IMR-90 (cell line): ENCODE measurements around the gene EEPD1. TPM values are rescaled to one million over a fixed set of nuclear protein-coding genes. Genes with fewer than 3 reads are reported as not detected.

ENCODE experiments used
- ATAC-seq: fragments of 200-7000 bp; cut with Tn5 transposase; 2 replicates; pipeline ENCODE4 v1.9.1; 2020; ENCODE audit warnings: low read depth, mild to moderate bottlenecking, moderate library complexity
- BruUV-seq: library from RNA; stranded (reverse); fragments of 400-500 nt; replicated peaks from 2 replicates; lab custom pipeline; 2021; lab: Mats Ljungman, UMichigan
- CTCF ChIA-PET: fragments of 300-600 bp; formaldehyde crosslinking; extraction: SDS; loops from one replicate; lab custom pipeline; 2021; ENCODE audit warnings: antibody characterized with exemption; lab: Yijun Ruan, JAX
- POLR2A ChIA-PET: fragments of 300-600 bp; sonication (Branson Sonifier 250); formaldehyde crosslinking; loops from one replicate; lab custom pipeline; 2022; ENCODE audit warnings: antibody characterized with exemption; ENCODE audit not compliant: unreplicated experiment; lab: Charles Lee
- DNase-seq: peaks from one replicate; pipeline ENCODE4 v3.0.0; 2013
- H2AFZ ChIP-seq: replicated peaks from 2 replicates; pipeline ENCODE3; 2013; ENCODE audit warnings: low read length, mild to moderate bottlenecking; ENCODE audit not compliant: poor library complexity
- H2AK5ac ChIP-seq: 2 replicates; pipeline ENCODE4 v1.6.1; 2013; ENCODE audit warnings: low read depth, low read length, inconsistent platforms
- H2AK9ac ChIP-seq: replicated peaks from 2 replicates; pipeline ENCODE3; 2013; ENCODE audit warnings: mild to moderate bottlenecking, low read depth, low read length, moderate library complexity; ENCODE audit not compliant: poor library complexity
- H2BK120ac ChIP-seq: 2 replicates; pipeline ENCODE4 v1.6.1; 2013; ENCODE audit warnings: low read depth, low read length, inconsistent platforms
- H2BK15ac ChIP-seq: 3 replicates; pipeline ENCODE4 v1.6.1; 2013; ENCODE audit warnings: low read depth, low read length, inconsistent platforms
- H2BK20ac ChIP-seq: 2 replicates; pipeline ENCODE4 v1.6.1; 2013; ENCODE audit warnings: low read depth, mild to moderate bottlenecking, inconsistent platforms, low read length, moderate library complexity
- H2BK5ac ChIP-seq: 2 replicates; pipeline ENCODE4 v1.6.1; 2013; ENCODE audit warnings: mild to moderate bottlenecking, low read depth, low read length, inconsistent platforms; ENCODE audit not compliant: poor library complexity, severe bottlenecking
- H3K14ac ChIP-seq: replicated peaks from 2 replicates; pipeline ENCODE4 v1.6.1; 2013; ENCODE audit warnings: low read depth, low read length, inconsistent platforms
- H3K18ac ChIP-seq: 2 replicates; pipeline ENCODE4 v1.6.1; 2013; ENCODE audit warnings: low read depth, low read length, control low read depth
- H3K23ac ChIP-seq: 2 replicates; pipeline ENCODE4 v1.6.1; 2013; ENCODE audit warnings: low read depth, low read length, inconsistent platforms
- H3K27ac ChIP-seq: 2 replicates; pipeline ENCODE4 v1.5.1; 2013; ENCODE audit warnings: mild to moderate bottlenecking, control low read depth, low read length; ENCODE audit not compliant: insufficient read depth
- H3K27me3 ChIP-seq: 2 replicates; pipeline ENCODE4 v1.6.1; 2013; ENCODE audit warnings: low read length; ENCODE audit not compliant: control insufficient read depth, insufficient read depth
- H3K36me3 ChIP-seq: 2 replicates; pipeline ENCODE4 v1.6.1; 2013; ENCODE audit warnings: low read length, mixed read lengths; ENCODE audit not compliant: control insufficient read depth, insufficient read depth
- H3K4ac ChIP-seq: 2 replicates; pipeline ENCODE4 v1.6.1; 2013; ENCODE audit warnings: low read depth, low read length, inconsistent platforms
- H3K4me1 ChIP-seq: 2 replicates; pipeline ENCODE4 v1.6.1; 2013; ENCODE audit warnings: low read length, mixed read lengths; ENCODE audit not compliant: control insufficient read depth, insufficient read depth
- H3K4me2 ChIP-seq: 2 replicates; pipeline ENCODE4 v1.6.1; 2013; ENCODE audit warnings: low read depth, mild to moderate bottlenecking, control low read depth, low read length, moderate library complexity
- H3K4me3 ChIP-seq: 2 replicates; pipeline ENCODE4 v1.5.1; 2013; ENCODE audit warnings: low read depth, mild to moderate bottlenecking, control low read depth, low read length, moderate library complexity; ENCODE audit not compliant: insufficient read depth
- H3K56ac ChIP-seq: 2 replicates; pipeline ENCODE4 v1.6.1; 2013; ENCODE audit warnings: low read length, inconsistent platforms; ENCODE audit not compliant: insufficient read depth; ENCODE audit errors: extremely low read depth
- H3K79me1 ChIP-seq, 2 experiments: 2 replicates each; pipeline ENCODE4 v1.6.1; 2013; ENCODE audit warnings: low read length in 2 of 2, inconsistent platforms in 1 of 2, low read depth in 1 of 2
- H3K9ac ChIP-seq: 2 replicates; pipeline ENCODE4 v1.6.1; 2013; ENCODE audit warnings: low read depth, low read length, control low read depth
- H3K9me1 ChIP-seq: 2 replicates; pipeline ENCODE4 v1.6.1; 2013; ENCODE audit warnings: low read length, inconsistent platforms; ENCODE audit not compliant: insufficient read depth
- H3K9me3 ChIP-seq: 2 replicates; pipeline ENCODE4 v1.6.1; 2013; ENCODE audit warnings: low read length; ENCODE audit not compliant: control insufficient read depth, insufficient read depth
- H4K20me1 ChIP-seq: 2 replicates; pipeline ENCODE4 v1.6.1; 2013; ENCODE audit warnings: low read length, inconsistent platforms; ENCODE audit not compliant: insufficient read depth
- H4K5ac ChIP-seq: 2 replicates; pipeline ENCODE4 v1.6.1; 2013; ENCODE audit warnings: mild to moderate bottlenecking, low read depth, low read length, control low read depth
- H4K8ac ChIP-seq, 2 experiments: 2 replicates each; pipeline ENCODE4 v1.6.1; 2013; ENCODE audit warnings: low read depth in 2 of 2, low read length in 2 of 2, control low read depth in 1 of 2, inconsistent platforms in 1 of 2
- H4K91ac ChIP-seq: 2 replicates; pipeline ENCODE4 v1.6.1; 2013; ENCODE audit warnings: low read depth, low read length, inconsistent platforms; ENCODE audit not compliant: insufficient read depth
- MAFK ChIP-seq: IDR thresholded peaks from 2 replicates; pipeline ENCODE4 v1.6.1; 2012; ENCODE audit warnings: low read depth, low read length, improper control_type of control experiment
- NFE2L2 ChIP-seq: fragments of 150-350 bp; IDR thresholded peaks from 2 replicates; pipeline ENCODE4 v1.6.1; 2016; ENCODE audit warnings: low read depth, mild to moderate bottlenecking, low read length
- SMC3 ChIP-seq: fragments of 150-350 bp; IDR thresholded peaks from 2 replicates; pipeline ENCODE4 v1.6.1; 2016; ENCODE audit warnings: low read depth, mild to moderate bottlenecking, antibody characterized with exemption, low read length, moderate library complexity
- WGBS, 2 experiments: methylation state at CpG; one replicate each; pipeline versions ENCODE4 v1.1.5 to v1.1.7; 2013; ENCODE audit warnings: missing lambda C conversion rate in 2 of 2; ENCODE audit not compliant: insufficient read length in 1 of 2; ENCODE audit errors: extremely low coverage in 2 of 2; 5-methylcytosine and 5-hydroxymethylcytosine counted together
- dilution Hi-C: fragments of 300-500 bp; cut with HindIII; formaldehyde crosslinking; loops from one replicate; pipeline ENCODE4 v1.14.3; 2018; ENCODE audit warnings: low sequenced_read_pairs; ENCODE audit not compliant: unreplicated experiment
- in situ Hi-C: fragments of 300-500 bp; cut with MboI; formaldehyde crosslinking; loops from 3 replicates; pipeline ENCODE4 v1.14.3; 2019; ENCODE audit warnings: low sequenced_read_pairs, inconsistent platforms, mixed read lengths
- intact Hi-C: fragments of 100-400 bp; cut with micrococcal nuclease; formaldehyde crosslinking; loops from 2 replicates; pipeline ENCODE4 v1.10.0; 2022
- polyA plus RNA-seq, 3 experiments: library from polyadenylated mRNA; depleted of rRNA; stranded (reverse); fragments of >200 nt; gene quantifications; 2 replicates each; pipeline ENCODE4 v1.2.3, GENCODE V29; 2012; ENCODE audit warnings: low replicate concordance in 1 of 3
- total RNA-seq: library from RNA; depleted of rRNA; stranded (reverse); fragments of >200 nt; gene quantifications from 2 replicates; pipeline ENCODE4 v1.2.3, GENCODE V29; 2012

EEPD1 gene
- total and polyA plus RNA-seq, 2 of the 4 experiments (the other 2 are of a cell fraction): 7.3 to 15.2 TPM

GRCh38 chr7:36301914-36302771 is 149.1 kb downstream of the EEPD1 start:
- H3K27me3 ChIP-seq: no peaks in the 10 kb centered on the region
- no peak overlapping the region for H3K27ac ChIP-seq
- ChIA-PET POLR2A (no interaction called here), CTCF (interaction anchor here (0.7 to 1.5 kb wide), 2 partner anchors 10 to 17 kb away, joined by 4 read pairs; no protein-coding TSS in a partner anchor)
- H2AFZ ChIP-seq: no peak overlapping the region
- peaks cover 24% of the 10 kb centered on the region for H3K36me3 ChIP-seq
- peak overlapping the region; percentile 32 for H2BK20ac ChIP-seq
- H3K4me1 ChIP-seq: peaks cover 23% of the 10 kb centered on the region
- dilution Hi-C loops (loop anchor here (25.0 kb wide), 1 partner anchor 315 kb away; no protein-coding TSS in a partner anchor), intact Hi-C loops (no loop called here), in situ Hi-C loops (no loop called here)
- no peak overlapping the region for H3K56ac ChIP-seq
- H3K18ac ChIP-seq: peak overlapping the region; percentile 70
- H3K9me3 ChIP-seq: no peaks in the 10 kb centered on the region
- no peak overlapping the region for H2BK5ac ChIP-seq
- H2AK9ac ChIP-seq: peak overlapping the region; percentile 14
- peak overlapping the region; percentile 5; the same call in 1 of the 2 replicates for H4K5ac ChIP-seq
- H3K4me2 ChIP-seq: no peak overlapping the region
- WGBS, 2 experiments: 20% methylated on average over 1 of the region's 15 CpGs; no CpG with 5 or more reads in 1 of the 2 experiments
- no TSS peak for BruUV-seq
- peak overlapping the region; percentile 15; the same call in 1 of the 3 replicates for H2BK15ac ChIP-seq
- H2BK120ac ChIP-seq: peak overlapping the region; percentile 78
- H4K8ac ChIP-seq: peak overlapping the region in 1 of 2 experiments; percentile 67; a peak in 1 of 4 replicates
- peak overlapping the region; percentile 85 for H3K4ac ChIP-seq
- DNase-seq: no peak
- peak overlapping the region; percentile 72 for H3K14ac ChIP-seq
- H4K91ac ChIP-seq: peak overlapping the region; percentile 75
- H4K20me1 ChIP-seq: peaks cover 15% of the 10 kb centered on the region
- no peak overlapping the region for H3K23ac ChIP-seq
- H3K4me3 ChIP-seq: no peak overlapping the region
- no peak for ATAC-seq
- H3K9ac ChIP-seq: no peak overlapping the region
- H3K79me1 ChIP-seq: 0 out of 4 replicates have a peak, but pooled peaks cover 0 to 4% of the 10 kb centered on the region in 2 experiments
- TF ChIP-seq MAFK (peak; percentile 51), SMC3 (no peak), NFE2L2 (peak; percentile 87)
- H3K9me1 ChIP-seq: peaks cover 25% of the 10 kb centered on the region
- H2AK5ac ChIP-seq: peak overlapping the region; percentile 62
